CD4-positive, alpha-beta memory T cell (primary cell): Measurements from ENCODE around the gene GALNT12. TPM values are rescaled to one million over a fixed set of nuclear protein-coding genes. Genes with fewer than 3 reads are reported as not detected.
A peak's percentile ranks its signal among the peaks of the same experiment; 100 is the strongest.

ENCODE experiments used
- CTCF ChIA-PET: fragments of 350-600 bp; sonication (Branson Sonifier 250); formaldehyde crosslinking; loops from one replicate; lab custom pipeline; 2021; ENCODE audit warnings: inconsistent platforms; ENCODE audit not compliant: partially characterized antibody; lab: Charles Lee
- POLR2A ChIA-PET: fragments of 350-600 bp; sonication (Branson Sonifier 250); formaldehyde crosslinking; loops from one replicate; lab custom pipeline; 2021; ENCODE audit not compliant: partially characterized antibody; lab: Charles Lee
- DNase-seq, 5 donors: peaks; one replicate each; pipeline versions ENCODE4 v3.0.0 to v3.0.0-alpha.2; 2020 to 2022; ENCODE audit warnings: mixed read lengths in 1 of 5
- H3K27ac ChIP-seq: one replicate; pipeline ENCODE4 v1.7.0; 2013; ENCODE audit warnings: low read depth, low read length
- H3K27me3 ChIP-seq: 2 replicates; pipeline ENCODE4 v1.7.0; 2013; ENCODE audit warnings: mild to moderate bottlenecking, low read length, moderate library complexity; ENCODE audit not compliant: insufficient read depth
- H3K36me3 ChIP-seq: 2 replicates; pipeline ENCODE4 v1.7.0; 2013; ENCODE audit warnings: mild to moderate bottlenecking, low read length, moderate library complexity; ENCODE audit not compliant: insufficient read depth
- H3K4me1 ChIP-seq: 2 replicates; pipeline ENCODE4 v1.7.0; 2013; ENCODE audit warnings: mild to moderate bottlenecking, low read length, moderate library complexity; ENCODE audit not compliant: insufficient read depth
- H3K4me3 ChIP-seq, 2 donors: one replicate each; pipeline ENCODE4 v1.7.0; 2013; ENCODE audit warnings: low read length in 2 of 2, mild to moderate bottlenecking in 1 of 2
- H3K9me3 ChIP-seq, 2 donors: one replicate each; pipeline ENCODE4 v1.7.0; 2013; ENCODE audit warnings: low read length in 2 of 2, control low read depth in 1 of 2; ENCODE audit not compliant: control insufficient read depth in 1 of 2
- H3K27ac Mint-ChIP-seq, 7 donors: one replicate each; pipeline ENCODE4 v1.8.0; 2020 to 2021; ENCODE audit warnings: mixed read lengths in 7 of 7, mild to moderate bottlenecking in 6 of 7, inconsistent platforms in 3 of 7, moderate library complexity in 3 of 7
- H3K27me3 Mint-ChIP-seq, 2 donors: one replicate each; pipeline ENCODE4 v1.8.0; 2020 to 2021; ENCODE audit warnings: mixed read lengths in 2 of 2
- H3K36me3 Mint-ChIP-seq, 2 donors: one replicate each; pipeline ENCODE4 v1.8.0; 2020 to 2021; ENCODE audit warnings: mixed read lengths in 2 of 2, inconsistent platforms in 1 of 2, mild to moderate bottlenecking in 1 of 2
- H3K4me1 Mint-ChIP-seq, 4 donors: one replicate each; pipeline ENCODE4 v1.8.0; 2020 to 2021; ENCODE audit warnings: mixed read lengths in 4 of 4, mild to moderate bottlenecking in 1 of 4
- H3K4me3 Mint-ChIP-seq, 8 donors: one replicate each; pipeline ENCODE4 v1.8.0; 2020 to 2021; ENCODE audit warnings: mixed read lengths in 8 of 8, mild to moderate bottlenecking in 7 of 8, moderate library complexity in 6 of 8, inconsistent platforms in 3 of 8
- H3K9me3 Mint-ChIP-seq, 8 donors: one replicate each; pipeline ENCODE4 v1.8.0; 2020 to 2021; ENCODE audit warnings: mixed read lengths in 8 of 8, mild to moderate bottlenecking in 5 of 8, inconsistent platforms in 3 of 8, moderate library complexity in 1 of 8
- intact Hi-C: fragments of 100-400 bp; cut with micrococcal nuclease; formaldehyde crosslinking; loops from one replicate; pipeline ENCODE4 v1.15.1; 2023
- polyA plus RNA-seq, 2 donors: library from polyadenylated mRNA; unstranded; fragments of 300-500 nt; fragmentation: Illumina TruSeq; gene quantifications; one replicate each; pipeline ENCODE4 v1.2.3, GENCODE V29; 2021
- total RNA-seq, 2 experiments: library from RNA; stranded (reverse); gene quantifications; one replicate each; pipeline ENCODE4 v1.2.3, GENCODE V29; 2021

Gene GALNT12
- total and polyA plus RNA-seq, 4 experiments from 2014 or later = 3.1 to 13.8 (median 8.6) TPM

DNA sequence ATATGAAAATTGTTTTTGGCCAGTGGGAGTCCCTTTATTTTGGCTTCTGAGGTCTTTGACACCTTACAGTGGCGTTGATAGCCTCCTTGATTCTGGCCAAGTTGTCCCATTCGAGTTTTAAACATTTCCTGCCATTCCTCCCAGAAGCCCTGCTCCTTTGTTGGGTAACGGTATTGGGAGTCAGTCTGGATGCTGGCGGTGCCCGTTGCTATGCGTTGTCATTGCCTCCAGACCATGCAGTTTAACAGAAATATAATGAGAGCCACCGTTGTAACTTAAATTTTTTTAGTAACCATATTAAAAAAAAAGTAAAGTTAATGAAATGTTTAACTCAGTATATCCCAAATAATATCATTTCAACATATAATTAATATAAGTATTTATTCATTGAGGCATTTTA, 35.0 kb downstream of the GALNT12 start:
- CTCF ChIA-PET = interaction anchor here (1.2 kb wide), 1 partner anchor 136 kb away, joined by 3 read pairs; no protein-coding TSS in a partner anchor
- Histone ChIP-seq H3K9me3 (no peaks in the 10 kb centered on the region), H3K36me3 (peaks cover 10% of the 10 kb centered on the region), H3K4me3 (no peak overlapping the region), H3K27ac (no peak overlapping the region), H3K4me1 (no peaks in the 10 kb centered on the region), H3K27me3 (no peaks in the 10 kb centered on the region)
- DNase-seq = no peak
- Mint-ChIP-seq H3K4me3 (no peak overlapping the region), H3K27ac (no peak overlapping the region), H3K36me3 (peaks cover 26 to 38% of the 10 kb centered on the region in 2 donors), H3K4me1 (no peaks in the 10 kb centered on the region), H3K9me3 (no peaks in the 10 kb centered on the region), H3K27me3 (no peaks in the 10 kb centered on the region)
- intact Hi-C loops = no loop called here
- POLR2A ChIA-PET = no interaction called here

- peaks cover 8 to 22% of the 10 kb centered on the region in 2 donors for H3K36me3 Mint-ChIP-seq
- DNase-seq = no peak
- H3K4me1 ChIP-seq = no peaks in the 10 kb centered on the region
- no peak overlapping the region for H3K27ac Mint-ChIP-seq
- ChIA-PET POLR2A (no interaction called here), CTCF (interaction anchor here (3.5 kb wide), 1 partner anchor 15 kb away, joined by 13 read pairs; no protein-coding TSS in a partner anchor)
- H3K4me1 Mint-ChIP-seq = peaks cover 0 to 5% (median 2%) of the 10 kb centered on the region in 4 donors
- no peak overlapping the region for H3K27ac ChIP-seq
- no peaks in the 10 kb centered on the region for H3K36me3 ChIP-seq
- no peaks in the 10 kb centered on the region for H3K9me3 Mint-ChIP-seq
- H3K4me3 ChIP-seq = no peak overlapping the region
- no peak overlapping the region for H3K4me3 Mint-ChIP-seq
- H3K27me3 ChIP-seq = no peaks in the 10 kb centered on the region
- intact Hi-C loops = no loop called here
- no peaks in the 10 kb centered on the region for H3K27me3 Mint-ChIP-seq
- H3K9me3 ChIP-seq = no peaks in the 10 kb centered on the region
Observed at GRCh38 chr9:98846081-98846480, 38.6 kb downstream of the GALNT12 start.

DNA sequence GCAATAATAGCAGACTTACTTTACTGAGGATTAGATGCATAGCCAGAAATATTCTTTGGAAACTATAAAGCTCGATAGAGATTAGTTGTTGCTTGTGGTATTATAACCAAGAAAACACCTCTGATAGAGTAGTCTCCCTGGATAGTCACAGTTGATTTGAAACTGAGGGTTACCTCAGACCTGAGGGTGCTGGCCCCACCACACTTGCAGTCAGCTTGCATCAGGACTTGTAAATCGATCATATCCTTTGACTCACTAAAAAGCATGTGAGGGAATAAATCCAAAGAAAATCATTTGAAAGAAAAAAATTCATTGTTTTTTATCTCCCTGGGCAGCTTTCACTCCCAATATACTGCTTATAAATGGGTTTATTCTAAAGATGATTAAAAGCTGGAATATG, 39.4 kb downstream of the GALNT12 start:
- CTCF ChIA-PET = interaction anchor here (0.6 to 3.5 kb wide), 10 partner anchors 10 to 978 kb away, joined by 3 to 27 read pairs (median 4); no protein-coding TSS in a partner anchor

DNA sequence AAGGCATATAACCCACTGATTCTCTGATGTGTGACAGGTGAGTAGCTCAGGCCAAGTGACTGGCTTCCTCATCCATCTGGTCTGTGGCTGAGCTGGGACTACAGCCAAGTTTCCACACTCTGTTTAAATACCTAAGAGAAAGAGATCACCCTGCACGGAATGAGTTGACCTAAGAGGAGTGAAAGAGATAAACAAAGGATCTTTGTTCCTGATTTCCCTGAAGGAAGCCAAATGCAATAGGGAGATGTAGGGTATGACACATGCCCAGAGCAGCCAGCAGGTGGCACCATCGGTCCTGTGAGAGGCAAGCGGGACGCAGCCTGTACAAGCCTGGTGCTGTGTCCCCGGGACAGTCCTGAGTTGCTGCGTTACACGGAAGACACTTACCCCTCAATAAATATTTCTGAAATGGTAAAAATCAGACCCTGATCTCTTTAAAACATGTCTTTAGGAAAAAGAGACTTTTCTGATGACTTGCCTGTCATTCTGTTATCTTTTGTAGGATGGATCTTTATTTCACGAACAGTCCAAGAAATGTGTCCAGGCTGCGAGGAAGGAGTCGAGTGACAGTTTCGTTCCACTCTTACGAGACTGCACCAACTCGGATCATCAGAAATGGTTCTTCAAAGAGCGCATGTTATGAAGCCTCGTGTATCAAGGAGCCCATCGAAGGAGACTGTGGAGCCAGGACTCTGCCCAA, 41.1 kb downstream of the GALNT12 start:
- Histone ChIP-seq H3K9me3 (no peaks in the 10 kb centered on the region), H3K4me1 (no peaks in the 10 kb centered on the region), H3K27ac (no peak overlapping the region), H3K27me3 (no peaks in the 10 kb centered on the region), H3K36me3 (no peaks in the 10 kb centered on the region), H3K4me3 (no peak overlapping the region)
- no peaks in the 10 kb centered on the region for H3K9me3 Mint-ChIP-seq
- H3K27me3 Mint-ChIP-seq = no peaks in the 10 kb centered on the region
- CTCF ChIA-PET = interaction anchor here (0.6 to 3.5 kb wide), 20 partner anchors 9 to 338 kb away, joined by 3 to 27 read pairs (median 6); partner anchors contain the start of gene GALNT12
- H3K36me3 Mint-ChIP-seq = peaks cover 4 to 14% of the 10 kb centered on the region in 2 donors
- no peak overlapping the region for H3K4me3 Mint-ChIP-seq
- POLR2A ChIA-PET = no interaction called here
- peak overlapping the region in 3 of 7 donors; percentile 38 to 66 (median 63) for H3K27ac Mint-ChIP-seq
- intact Hi-C loops = loop anchor here (1.0 kb wide), 1 partner anchor 127 kb away; no protein-coding TSS in a partner anchor
- peaks cover 0 to 8% (median 2%) of the 10 kb centered on the region in 4 donors for H3K4me1 Mint-ChIP-seq
- peak; percentile 51 to 61 (median 58) for DNase-seq

More for the DNA sequence above, 39.4 kb downstream of the GALNT12 start:
- peaks cover 0 to 8% (median 2%) of the 10 kb centered on the region in 4 donors for H3K4me1 Mint-ChIP-seq
- H3K27me3 Mint-ChIP-seq = no peaks in the 10 kb centered on the region
- Histone ChIP-seq H3K4me3 (no peak overlapping the region), H3K4me1 (no peaks in the 10 kb centered on the region), H3K27ac (no peak overlapping the region), H3K27me3 (no peaks in the 10 kb centered on the region), H3K9me3 (no peaks in the 10 kb centered on the region), H3K36me3 (no peaks in the 10 kb centered on the region)
- no peak for DNase-seq
- H3K36me3 Mint-ChIP-seq = peaks cover 4 to 19% of the 10 kb centered on the region in 2 donors
- POLR2A ChIA-PET = no interaction called here
- intact Hi-C loops = no loop called here
- no peaks in the 10 kb centered on the region for H3K9me3 Mint-ChIP-seq
- peak overlapping the region in 1 of 7 donors; percentile 22 for H3K27ac Mint-ChIP-seq
- H3K4me3 Mint-ChIP-seq = no peak overlapping the region

- DNase-seq = no peak
- peaks cover 0 to 8% (median 2%) of the 10 kb centered on the region in 4 donors for H3K4me1 Mint-ChIP-seq
- CTCF ChIA-PET = interaction anchor here (0.6 to 3.5 kb wide), 8 partner anchors 8 to 292 kb away, joined by 3 to 15 read pairs (median 12); partner anchors contain the start of gene GALNT12
- Histone ChIP-seq H3K4me3 (no peak overlapping the region), H3K27me3 (no peaks in the 10 kb centered on the region), H3K27ac (no peak overlapping the region), H3K36me3 (no peaks in the 10 kb centered on the region), H3K4me1 (no peaks in the 10 kb centered on the region), H3K9me3 (no peaks in the 10 kb centered on the region)
- H3K4me3 Mint-ChIP-seq = no peak overlapping the region
- POLR2A ChIA-PET = no interaction called here
- H3K27me3 Mint-ChIP-seq = no peaks in the 10 kb centered on the region
- no peak overlapping the region for H3K27ac Mint-ChIP-seq
- peaks cover 4 to 10% of the 10 kb centered on the region in 2 donors for H3K36me3 Mint-ChIP-seq
- intact Hi-C loops = no loop called here
- peaks cover 0 to 2% (median 0%) of the 10 kb centered on the region in 8 donors for H3K9me3 Mint-ChIP-seq
Observed at GRCh38 chr9:98849563-98849962, 42.1 kb downstream of the GALNT12 start.

DNA sequence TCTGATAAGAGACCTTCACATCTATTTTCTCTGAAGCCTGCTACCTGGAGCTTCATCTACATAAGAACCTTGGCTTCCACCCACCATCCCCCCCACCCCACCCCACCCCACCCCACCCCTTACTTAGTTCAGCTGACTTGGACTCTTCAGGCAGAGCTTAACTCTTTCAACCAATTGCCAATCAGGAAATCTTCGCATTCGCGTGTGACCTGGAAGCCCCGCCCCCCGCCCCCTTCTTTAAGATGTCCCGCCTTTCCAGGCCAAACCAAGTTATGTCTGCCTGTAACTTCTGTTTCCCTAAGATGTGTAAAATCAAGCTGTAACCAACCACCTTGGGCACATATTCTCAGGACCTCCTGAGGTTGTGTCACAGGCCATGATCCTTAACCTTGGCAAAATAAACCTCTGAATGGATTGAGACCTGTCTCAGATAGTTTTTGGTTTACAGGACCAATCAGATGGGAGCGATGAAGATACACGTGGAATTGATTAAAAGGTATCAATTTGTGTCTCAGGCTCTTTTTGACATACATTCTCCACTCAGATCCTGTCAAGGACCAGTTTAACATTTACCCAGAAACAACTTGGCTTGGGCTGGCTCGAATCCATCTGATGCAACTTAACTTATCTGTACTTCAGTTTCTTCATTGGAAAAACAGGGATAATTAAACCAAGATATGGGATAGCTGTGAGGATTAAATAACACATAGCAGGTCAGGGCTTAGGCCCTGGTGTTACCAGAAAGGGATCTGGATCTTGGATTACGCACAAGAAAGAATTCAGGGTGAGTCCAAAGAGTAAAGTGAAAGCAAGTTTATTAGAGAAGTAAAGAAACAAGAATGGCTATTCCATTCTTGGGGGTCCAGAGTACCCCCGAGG, 43.6 kb downstream of the GALNT12 start:
- no peaks in the 10 kb centered on the region for H3K27me3 ChIP-seq
- Mint-ChIP-seq H3K4me3 (no peak overlapping the region), H3K9me3 (peaks cover 2 to 15% (median 7%) of the 10 kb centered on the region in 8 donors), H3K4me1 (peaks cover 0 to 8% (median 2%) of the 10 kb centered on the region in 4 donors), H3K27me3 (peaks cover 0 to 2% of the 10 kb centered on the region in 2 donors), H3K36me3 (peaks cover 0 to 4% of the 10 kb centered on the region in 2 donors), H3K27ac (no peak overlapping the region)
- no peak overlapping the region for H3K4me3 ChIP-seq
- intact Hi-C loops = no loop called here
- H3K36me3 ChIP-seq = no peaks in the 10 kb centered on the region
- no peaks in the 10 kb centered on the region for H3K9me3 ChIP-seq
- no peak overlapping the region for H3K27ac ChIP-seq
- POLR2A ChIA-PET = no interaction called here
- no peak for DNase-seq
- H3K4me1 ChIP-seq = no peaks in the 10 kb centered on the region
- CTCF ChIA-PET = interaction anchor here (2.6 kb wide), 1 partner anchor 290 kb away, joined by 15 read pairs; no protein-coding TSS in a partner anchor
